Activated effector memory CD4-positive, alpha-beta T cell treated with Interleukin-2 at 50 U/mL for 16 hours (primary cell): ENCODE results near the gene ATG13.
A peak's percentile ranks its signal among the peaks of the same experiment; 100 is the strongest.
"Not testable (repeated sequence)": the region's sequence is repeated elsewhere in the genome, so short reads cannot be mapped to it uniquely, and the experiment has no call there.

ENCODE experiments used
- DNase-seq: peaks from one replicate; pipeline ENCODE4 v3.0.0-alpha.2; 2020

ATG13 gene

DNA sequence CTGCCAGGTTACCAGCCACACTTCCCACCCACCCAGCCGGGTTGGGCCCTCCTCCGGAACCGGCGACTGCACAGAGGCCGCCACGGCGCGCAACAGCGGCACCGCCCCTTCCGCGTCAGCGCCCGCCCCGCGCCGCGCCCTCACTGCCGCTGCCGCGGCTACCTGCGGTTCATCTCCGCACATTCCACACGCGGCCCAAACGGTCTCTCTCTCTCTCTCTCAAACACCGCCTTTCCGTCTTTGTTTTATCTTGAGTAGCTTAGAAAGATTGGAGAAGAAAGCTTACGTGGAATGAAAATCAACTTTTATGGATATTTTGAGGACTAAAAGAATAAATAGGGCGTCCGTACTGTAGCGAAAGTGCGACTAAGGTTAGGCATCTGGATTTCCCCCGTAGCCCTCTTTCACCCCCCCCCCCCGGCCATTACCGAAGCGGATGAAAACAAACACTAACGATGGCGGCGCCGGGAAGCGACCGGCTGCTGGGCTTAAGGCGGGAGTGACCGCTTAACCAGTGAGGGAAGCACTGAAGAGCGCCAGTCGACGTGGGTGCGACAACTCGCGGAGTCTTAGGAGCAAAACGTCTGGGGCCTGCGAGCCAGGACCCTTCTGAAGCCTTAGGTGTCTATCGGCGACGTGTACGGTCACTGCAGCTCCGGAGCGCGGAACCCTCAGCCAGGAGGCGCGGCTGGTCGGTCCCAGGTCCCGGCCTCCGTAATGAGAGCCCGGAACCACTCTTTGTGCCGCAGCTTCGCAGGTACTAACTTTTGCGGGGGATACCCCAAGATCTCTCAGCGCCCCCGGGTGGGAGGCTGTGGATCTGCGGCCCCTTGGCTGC lies at the start of gene ATG13, which contains the start of gene HARBI1:
Gene ATG13 (plus strand): TSS at position 420 of the 838 bp plus-strand sequence. CDS start 26,739 bp downstream, outside the sequence.
Gene HARBI1 (minus strand): TSS at position 94 of the 838 bp plus-strand sequence. CDS start 990 bp downstream, outside the sequence.
- DNase-seq = peak; percentile 90

DNA sequence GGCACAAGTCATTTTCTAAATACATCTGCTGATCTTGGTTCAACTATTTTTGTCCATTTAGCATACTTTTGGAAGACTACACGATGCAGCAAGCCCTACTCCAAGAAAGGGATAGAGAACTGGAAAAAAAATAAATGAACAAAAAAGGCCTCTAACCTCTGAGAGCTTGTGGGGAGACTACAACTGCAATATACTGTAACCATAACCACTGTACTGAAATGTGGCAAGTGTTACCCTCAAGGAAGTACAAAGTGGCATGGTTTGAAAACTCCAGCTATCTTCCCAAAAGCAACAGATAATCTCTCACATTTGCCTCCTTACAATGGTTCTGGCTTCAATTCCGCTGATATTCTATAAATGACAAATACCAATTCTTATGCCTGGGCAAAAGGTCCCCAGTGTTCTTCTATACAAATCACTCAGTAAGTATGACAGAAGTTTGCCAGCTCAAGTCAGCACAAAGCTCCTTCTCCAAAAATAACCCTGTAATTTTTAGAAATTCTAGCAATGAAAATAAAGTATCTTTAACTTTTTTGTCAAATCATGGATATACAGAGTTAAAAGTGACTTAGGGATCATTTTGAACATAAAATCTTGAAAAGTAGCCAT lies 46.5 kb upstream of the ATG13 start:
- DNase-seq = no peak

DNA sequence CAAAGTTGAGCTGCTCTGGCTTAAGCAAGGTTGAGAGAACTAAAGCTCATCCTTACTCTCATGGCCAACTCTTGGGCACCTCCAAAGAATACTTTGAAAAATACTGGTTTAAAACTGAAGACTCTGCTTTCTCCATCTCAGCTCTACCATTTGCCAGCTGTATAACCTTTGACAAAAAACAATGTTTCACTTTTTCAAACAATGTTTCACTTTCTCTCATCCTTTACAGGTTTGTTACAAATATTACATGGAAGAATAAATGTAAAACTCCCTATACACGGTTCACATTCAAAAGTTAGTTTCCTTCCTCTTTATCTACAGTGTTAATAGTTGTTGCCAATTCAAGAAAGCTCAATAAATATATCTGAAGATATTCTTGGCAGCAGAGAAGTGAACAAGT lies 42.7 kb upstream of the ATG13 start:
- no peak for DNase-seq

DNA sequence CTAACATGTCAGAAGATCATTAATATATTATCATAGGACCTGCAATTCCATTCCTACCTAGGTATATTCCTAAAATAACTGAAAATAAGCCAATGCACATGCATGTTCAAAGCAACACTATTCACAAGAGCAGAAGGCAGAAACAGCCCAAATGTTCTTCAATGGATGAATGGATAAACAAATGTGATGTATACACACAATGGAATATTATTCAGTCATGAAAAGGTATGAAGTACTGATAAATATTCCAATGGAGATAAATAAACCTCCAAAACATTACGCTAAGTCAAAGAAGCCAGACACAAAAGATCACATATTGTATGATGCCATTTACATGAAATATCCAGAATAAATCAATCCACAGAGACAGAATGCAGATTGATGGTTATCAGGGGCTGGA lies 40.3 kb upstream of the ATG13 start:
- no peak for DNase-seq

DNA sequence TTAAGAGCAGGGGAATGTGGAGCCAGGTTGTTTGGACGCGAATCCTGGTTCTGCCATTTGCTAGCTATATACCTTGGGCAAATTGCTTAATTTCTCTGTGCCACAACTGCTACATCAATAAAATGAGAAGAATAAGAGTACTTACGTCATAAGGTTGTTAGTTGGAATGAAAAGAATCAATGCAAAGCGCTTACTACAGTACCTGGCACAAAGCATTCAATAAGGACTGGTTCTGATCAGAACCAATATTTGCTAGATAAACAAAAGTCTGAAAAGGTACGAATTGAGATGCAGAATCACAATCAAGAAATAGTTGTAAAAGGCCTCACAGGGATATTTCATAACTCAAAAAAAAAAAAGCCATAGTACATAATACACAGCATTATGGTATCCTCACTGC lies 34.8 kb upstream of the ATG13 start:
- DNase-seq = no peak

DNA sequence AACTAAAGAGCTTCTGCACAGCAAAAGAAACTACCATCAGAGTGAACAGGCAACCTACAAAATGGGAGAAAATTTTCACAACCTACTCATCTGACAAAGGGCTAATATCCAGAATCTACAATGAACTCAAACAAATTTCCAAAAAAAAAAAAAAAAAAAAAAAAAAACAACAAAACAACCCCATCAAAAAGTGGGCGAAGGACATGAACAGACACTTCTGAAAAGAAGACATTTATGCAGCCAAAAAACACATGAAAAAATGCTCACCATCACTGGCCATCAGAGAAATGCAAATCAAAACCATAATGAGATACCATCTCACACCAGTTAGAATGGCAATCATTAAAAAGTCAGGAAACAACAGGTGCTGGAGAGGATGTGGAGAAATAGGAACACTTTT lies 33.8 kb upstream of the ATG13 start:
- not testable (repeated sequence) for DNase-seq

DNA sequence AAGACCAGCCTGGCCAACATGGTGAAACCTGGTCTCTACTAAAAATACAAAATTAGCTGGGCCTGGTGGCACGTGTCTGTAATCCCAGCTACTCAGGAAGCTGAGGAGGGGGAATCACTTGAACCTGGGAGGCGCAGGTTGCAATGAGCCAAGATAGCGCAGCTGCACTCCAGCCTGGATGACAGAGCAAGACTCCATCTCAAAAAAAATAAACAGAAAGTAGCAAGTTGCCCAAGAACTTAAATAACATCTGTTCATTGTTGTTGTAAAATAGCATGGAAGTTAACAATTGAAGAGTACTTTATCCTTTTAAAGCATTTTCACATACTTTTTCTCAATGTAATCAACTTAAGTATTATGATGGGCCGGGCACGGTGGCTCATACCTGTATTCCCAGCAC lies 29.2 kb upstream of the ATG13 start:
- DNase-seq = no peak

DNA sequence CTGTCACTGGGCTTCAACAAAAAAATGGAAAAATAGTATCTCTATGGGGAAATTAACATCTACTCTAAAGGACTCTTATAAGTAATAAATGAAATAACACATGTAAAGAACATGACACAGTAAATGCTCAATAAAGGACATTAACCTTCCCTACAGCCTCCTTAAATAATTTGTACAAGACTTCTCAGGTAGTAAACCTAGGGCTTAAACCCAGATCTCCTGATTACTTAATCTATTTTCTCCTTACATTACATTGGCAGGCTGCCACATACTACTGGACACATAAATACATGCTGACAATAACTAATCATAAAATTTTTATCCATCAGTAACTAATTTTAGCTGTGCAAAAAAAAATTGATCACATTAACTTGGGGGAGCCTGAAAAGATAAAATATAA lies 28.4 kb upstream of the ATG13 start:
- DNase-seq = no peak

DNA sequence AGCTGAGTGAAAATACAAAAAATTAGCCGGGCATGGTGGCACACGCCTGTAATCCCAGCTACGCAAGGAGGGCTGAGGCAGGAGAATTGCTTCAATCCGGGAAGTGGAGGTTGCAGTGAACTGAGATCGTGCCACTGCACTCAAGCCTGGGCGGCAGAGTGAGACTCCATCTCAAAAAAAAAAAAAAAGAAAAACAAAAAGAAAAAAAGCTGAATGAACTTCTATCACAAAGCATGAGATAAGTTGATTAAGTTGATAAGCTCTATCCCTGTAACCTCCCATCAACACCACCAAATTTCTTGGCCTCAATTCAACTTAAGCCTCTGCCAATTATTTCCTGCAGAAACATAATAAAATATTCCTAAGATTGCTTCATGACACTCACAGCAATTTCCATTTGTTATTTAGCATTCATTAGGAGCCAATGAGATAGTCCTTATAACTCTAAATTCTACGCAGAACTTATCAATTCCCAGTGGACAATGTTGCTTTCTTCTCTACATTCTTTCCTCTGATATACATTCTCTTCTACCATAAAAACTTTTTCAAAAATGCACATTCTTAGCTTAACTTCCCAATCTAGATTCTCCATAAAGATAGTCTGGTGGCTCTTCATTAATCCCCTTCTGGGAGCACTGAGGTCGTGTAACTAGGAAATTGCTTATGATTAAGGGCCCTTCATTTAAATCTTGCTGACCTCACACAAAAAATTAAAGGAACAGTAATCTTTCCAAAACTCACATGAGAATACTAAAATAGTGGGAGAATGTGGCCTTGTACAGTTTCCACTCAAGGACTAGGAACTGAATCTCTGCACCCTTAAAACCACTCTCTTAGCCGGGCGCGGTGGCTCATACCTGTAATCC lies 26.4 kb upstream of the ATG13 start:
- DNase-seq = no peak

DNA sequence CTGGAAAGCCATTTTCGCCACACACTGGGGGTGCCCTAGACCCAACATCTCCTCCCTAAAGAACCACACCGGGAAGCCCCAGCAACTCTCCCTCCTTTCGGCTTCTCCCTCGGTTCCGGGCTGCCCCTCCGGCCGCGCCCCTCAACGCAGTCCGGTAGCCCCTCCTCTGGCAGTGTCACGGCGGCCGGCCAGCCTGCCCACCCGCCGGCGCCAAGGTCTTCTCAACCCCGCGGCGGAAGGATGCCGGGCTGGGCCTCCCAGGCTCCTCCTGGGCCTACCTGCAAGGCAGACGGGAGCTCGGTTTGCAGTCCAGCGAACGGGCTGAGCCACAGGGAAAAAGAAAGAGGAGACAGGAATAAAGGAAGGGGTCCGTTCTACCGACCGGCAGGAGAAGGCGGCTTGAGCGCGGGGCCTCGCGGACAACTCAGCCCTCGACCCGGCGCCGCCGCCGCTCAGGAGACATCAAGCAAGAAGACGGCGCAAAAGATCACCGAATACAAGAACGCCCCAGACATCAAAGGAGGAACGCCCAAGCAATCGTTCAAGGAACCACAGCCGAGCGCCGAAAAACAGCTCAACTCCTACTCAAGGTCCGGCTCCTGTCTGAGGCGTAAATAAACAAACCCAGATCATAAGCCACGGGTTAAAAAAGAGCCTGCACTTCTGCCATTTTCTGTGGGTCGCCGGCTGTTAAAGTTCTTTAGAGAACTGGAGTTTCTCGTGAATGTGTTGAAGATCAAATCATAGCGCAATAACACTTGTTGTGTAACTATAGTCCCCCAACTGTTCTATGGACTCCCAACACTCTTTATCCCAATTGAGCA lies 23.6 kb upstream of the ATG13 start, which contains the start of gene AMBRA1:
Gene AMBRA1 (minus strand): TSS at position 474 of the 824 bp plus-strand sequence. CDS start 45,643 bp downstream, outside the sequence.
- DNase-seq = peak; percentile 78

DNA sequence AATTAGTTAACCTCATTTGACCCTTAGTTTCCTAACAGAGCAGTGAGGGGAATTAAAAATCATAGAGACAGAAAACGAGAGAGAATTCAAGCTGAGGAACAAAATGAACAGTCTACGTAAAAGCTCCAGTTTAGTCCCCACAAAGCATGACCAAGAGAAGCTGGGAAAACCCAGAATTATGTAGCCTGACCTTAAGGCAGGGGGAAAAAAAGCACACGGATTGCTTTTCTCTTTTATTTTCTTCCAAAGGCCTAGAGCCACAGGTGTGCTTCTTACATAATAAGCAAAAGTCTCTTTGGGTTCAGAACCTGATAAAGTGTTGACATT lies 23.0 kb upstream of the ATG13 start:
- no peak for DNase-seq

DNA sequence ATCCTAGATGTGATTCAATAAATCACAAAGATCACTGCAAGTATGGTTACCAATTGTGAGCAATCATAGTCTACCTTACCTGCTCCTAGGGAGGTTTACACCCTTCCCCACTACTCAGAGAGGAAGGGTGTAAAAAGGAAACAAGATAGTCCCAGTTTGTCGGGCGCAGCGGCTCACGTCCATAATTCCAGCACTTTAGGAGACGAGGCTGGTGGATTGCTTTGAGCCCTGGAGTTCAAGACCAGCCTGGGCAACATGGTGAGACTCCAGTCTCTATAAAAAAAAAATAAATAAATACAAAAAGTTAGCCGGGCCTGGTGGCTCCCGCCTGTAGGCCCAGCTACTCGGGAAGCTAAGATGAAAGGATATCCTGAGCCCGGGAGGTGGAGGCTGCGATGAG lies 22.6 kb upstream of the ATG13 start:
- DNase-seq = no peak

DNA sequence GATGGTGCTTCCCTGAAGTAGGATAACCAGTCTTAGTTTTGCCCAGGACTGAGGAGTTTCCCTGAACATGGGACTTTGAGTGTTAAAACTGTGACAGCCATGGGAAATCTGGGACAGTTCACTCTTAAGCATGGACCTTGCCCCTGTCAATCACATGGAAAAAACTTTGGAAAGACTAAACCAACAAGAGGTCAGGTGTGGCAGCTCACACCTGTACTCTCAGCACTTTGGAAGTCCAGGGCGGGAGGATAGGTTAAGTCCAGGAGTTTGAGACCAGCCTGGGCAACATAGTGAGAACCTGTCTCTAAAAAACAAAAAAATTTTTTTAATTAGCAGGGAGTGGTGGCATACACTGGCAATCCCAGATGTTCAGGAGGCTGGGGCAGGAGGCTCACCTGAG lies 20.2 kb upstream of the ATG13 start:
- DNase-seq = no peak

DNA sequence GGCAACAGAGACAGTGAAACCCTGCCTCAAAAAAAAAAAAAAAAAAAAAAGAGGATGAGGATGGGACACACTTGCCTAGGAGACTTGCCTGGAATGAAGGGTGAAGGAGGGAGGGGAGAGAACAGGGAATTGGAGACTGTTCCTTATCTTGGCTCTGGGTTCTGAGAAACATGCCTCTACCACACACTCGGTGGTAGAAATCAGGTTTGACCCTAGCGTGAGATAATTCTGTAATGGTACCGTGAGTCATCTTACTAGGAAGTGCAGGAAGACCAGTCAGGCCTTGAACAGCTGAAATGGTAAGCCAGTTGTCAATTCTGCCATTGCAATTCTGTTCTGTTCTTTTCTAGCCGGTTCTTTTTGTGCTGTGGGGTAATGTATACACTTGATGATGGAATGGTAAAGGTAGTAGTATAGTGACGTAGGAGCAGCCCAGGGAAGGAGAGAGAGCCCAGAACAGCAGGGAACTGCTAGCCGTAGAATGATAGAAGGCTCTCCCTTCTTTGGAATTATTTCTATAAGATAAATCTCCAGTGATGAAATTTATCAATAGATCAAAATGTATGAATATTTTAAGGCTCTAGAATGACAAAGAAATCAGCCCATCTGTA lies 19.6 kb upstream of the ATG13 start:
- DNase-seq = no peak

DNA sequence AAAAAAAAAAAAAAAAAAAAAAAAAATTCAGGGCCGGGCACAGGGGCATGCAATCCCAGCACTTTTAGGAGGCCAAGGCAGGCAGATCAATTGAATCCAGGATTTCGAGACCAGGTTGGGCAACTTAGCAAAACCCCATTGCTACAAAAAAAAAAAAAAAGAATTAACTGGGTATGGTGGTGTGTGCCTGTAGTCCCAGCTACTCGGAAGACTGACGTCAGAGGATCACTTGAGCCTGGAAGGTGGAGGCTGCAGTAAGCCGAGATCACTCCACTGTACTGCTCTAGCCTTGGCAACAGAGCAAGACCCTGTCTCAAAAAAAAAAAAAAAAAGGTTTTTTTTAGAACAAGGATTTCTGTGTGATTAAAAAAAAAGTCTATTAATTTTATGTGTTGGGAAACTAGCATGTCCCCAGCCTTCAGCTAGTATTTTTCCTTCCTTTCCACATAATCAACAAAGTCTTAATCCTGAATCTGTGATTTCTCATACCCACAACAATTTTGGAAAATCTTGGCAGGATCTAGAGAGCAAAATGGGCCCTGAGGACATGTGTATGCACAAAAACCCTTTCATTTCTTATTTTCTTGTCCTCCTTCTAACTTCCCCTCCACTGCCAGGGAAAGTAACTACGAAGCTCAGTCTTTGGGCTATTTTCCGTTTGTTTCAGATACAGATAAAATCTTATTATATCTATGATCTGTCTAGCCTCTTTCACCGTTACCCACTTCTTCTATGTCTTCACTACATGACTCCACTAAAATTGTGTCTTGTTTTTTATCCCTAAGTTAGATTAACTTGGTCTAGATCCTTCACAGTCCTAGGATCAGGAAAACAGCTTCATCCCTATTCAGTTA lies 17.8 kb upstream of the ATG13 start:
- DNase-seq = no peak

DNA sequence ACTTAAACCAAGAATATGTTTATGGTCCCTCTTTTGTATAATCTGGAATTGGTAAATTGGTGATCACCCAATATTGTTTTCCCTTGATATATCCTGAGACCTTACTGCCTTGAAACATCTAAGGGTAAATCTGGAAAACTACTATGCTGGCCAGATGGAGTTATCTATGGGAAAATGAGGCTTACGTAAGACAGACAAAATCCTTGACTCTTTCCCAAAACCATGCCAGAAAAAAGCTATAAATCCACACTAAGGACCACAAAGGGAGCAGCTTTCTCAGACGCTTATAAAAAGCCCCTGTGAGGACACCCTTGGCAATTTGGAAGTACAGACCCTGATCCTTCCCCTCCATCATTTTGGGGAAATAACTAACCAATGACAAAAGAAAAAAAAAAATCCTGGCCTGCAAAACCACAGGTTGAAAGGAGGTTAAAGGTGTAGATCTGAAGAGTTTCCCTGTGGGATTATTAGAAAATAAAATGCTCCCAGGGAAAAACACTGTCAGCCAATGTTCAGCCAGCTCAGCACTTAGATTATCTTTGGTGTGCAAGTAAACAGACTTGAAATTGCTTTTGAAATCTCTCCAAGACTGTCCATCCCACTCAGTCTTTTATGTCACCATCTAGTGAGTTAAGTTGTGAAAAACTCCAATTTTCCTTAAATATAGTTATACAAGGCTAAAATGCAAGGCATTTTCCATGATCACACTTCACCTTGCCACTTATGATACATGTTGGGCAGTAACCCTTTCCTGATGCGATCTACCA lies 17.0 kb upstream of the ATG13 start:
- no peak for DNase-seq

DNA sequence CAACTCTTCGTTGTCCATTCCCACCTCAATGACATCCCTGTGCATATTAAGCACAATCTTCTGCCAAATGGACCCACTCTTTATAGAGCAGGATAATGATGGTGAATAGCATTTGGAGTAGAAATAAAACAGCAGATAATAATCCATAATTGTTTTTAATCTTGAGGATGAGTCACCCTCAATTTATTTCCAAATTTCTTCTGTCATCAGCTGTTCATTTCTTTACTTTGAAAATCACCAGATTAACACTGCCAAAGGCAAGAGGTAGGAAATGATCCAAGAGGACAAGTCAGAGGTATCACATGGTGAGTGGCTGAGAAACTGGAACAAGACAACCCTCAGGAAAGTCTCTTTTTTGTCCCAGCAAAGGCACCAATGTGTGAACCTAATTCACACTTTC lies 16.2 kb upstream of the ATG13 start:
- no peak for DNase-seq

DNA sequence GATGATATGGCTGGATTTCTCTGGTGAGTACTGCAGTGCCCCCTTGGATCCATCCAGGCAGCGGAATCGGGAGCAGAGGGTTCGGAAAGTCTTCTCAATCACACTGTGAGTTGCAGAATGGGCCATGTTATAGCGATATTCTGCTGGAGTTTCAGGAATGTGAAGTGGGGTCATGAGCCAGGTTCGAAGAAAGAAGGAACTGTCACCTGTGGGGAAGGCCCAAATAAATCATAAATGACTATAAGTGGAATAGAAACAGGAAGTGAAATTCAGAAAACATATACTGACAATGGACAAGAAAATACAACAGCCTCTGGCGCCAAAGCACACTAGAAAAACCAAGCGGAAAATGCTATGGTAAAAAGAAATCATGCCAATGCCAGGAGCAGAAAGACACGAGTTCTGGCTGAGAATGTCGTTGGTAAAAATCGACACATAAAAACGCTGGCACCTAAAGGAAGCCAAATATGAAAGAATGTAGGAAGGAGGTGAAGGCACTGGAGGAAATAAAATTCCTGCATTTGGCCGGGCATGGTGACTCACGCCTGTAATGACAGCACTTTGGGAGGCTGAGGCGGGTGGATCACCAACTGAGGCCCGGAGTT lies 13.5 kb upstream of the ATG13 start:
- no peak for DNase-seq

DNA sequence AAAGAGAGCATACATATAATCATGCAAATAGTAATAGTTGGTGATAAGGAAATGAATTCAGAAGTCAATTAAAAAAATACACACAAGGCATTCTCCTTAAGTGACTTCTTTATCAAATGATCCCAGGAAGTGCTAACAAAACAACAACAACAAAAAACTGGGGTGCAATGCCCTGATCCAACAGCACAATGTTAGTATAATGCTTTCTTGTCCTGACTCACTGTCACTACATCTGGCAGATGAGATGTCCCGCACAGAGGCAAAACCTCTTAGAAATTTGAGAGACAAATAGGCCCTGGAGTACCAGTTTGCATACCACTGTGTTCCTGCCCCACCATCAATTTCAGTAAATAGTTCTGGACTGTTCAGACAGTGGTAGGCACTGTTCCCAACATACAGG lies 12.6 kb upstream of the ATG13 start:
- DNase-seq = no peak

DNA sequence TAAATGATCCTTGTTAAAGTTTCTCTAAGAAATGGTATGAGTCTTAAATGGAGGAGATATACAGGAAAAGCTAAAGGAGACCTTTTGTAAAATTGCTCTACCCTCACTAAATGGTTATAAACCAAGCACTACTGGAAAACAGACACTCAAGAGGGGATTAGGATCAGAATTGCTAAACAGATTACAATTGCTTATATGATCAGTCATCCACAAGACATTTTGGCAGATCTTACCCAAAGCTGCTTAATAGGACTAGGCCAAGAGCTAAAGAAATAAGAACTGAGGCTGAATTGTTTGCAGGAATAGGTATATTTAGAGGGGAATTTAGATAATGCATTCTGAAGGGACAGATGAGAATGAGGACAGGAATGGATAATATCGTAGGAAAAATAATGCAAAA lies 9.8 kb upstream of the ATG13 start:
- no peak for DNase-seq
